Cerebellar nuclear complex (tissue), 1 donor: ENCODE results near the gene IRF6.
A peak's percentile ranks its signal among the peaks of the same experiment; 100 is the strongest.

Experiments used
- DNase-seq, 2 experiments: peaks; one replicate each; lab custom pipeline; 2025; lab: John Stamatoyannopoulos, UW

Gene IRF6

GRCh38 chr1:209805875-209806760, at the start of gene IRF6:
IRF6 (minus strand) TSS chr1:209806142; CDS start chr1:209801413, 4,729 bp downstream.
- no peak for DNase-seq

GRCh38 chr1:209855623-209856022, 49.7 kb upstream of the IRF6 start:
- DNase-seq: no peak

GRCh38 chr1:209855006-209855405, 49.1 kb upstream of the IRF6 start:
- DNase-seq: no peak

- no peak for DNase-seq
Observed at GRCh38 chr1:209854196-209854595, 48.3 kb upstream of the IRF6 start.

- no peak for DNase-seq
Observed at GRCh38 chr1:209853676-209854075, 47.7 kb upstream of the IRF6 start.

- no peak for DNase-seq
Observed at GRCh38 chr1:209850342-209850979, 44.5 kb upstream of the IRF6 start.

GRCh38 chr1:209849388-209849787, 43.4 kb upstream of the IRF6 start:
- no peak for DNase-seq

- DNase-seq: no peak
Observed at GRCh38 chr1:209845408-209845725, 39.4 kb upstream of the IRF6 start.

- no peak for DNase-seq
Observed at GRCh38 chr1:209844695-209845407, 38.9 kb upstream of the IRF6 start.

- DNase-seq: no peak
Observed at GRCh38 chr1:209840611-209841010, 34.7 kb upstream of the IRF6 start.

GRCh38 chr1:209839875-209840546, 34.1 kb upstream of the IRF6 start:
- no peak for DNase-seq

- DNase-seq: no peak
Observed at GRCh38 chr1:209838537-209838936, 32.6 kb upstream of the IRF6 start.

GRCh38 chr1:209837671-209838070, 31.7 kb upstream of the IRF6 start:
- DNase-seq: no peak

- DNase-seq: no peak
Observed at GRCh38 chr1:209835782-209836298, 29.9 kb upstream of the IRF6 start.

GRCh38 chr1:209831615-209832014, 25.7 kb upstream of the IRF6 start:
- no peak for DNase-seq

GRCh38 chr1:209830722-209831121, 24.8 kb upstream of the IRF6 start:
- no peak for DNase-seq

GRCh38 chr1:209829716-209830115, 23.8 kb upstream of the IRF6 start:
- DNase-seq: no peak

- DNase-seq: peak in 1 of 2 experiments; percentile 58
Observed at GRCh38 chr1:209827384-209828262, 21.7 kb upstream of the IRF6 start, which contains the start of gene UTP25. UTP25 (plus strand) TSS chr1:209827972; CDS start chr1:209828064, 92 bp downstream.

GRCh38 chr1:209825591-209826434, 19.9 kb upstream of the IRF6 start:
- DNase-seq: no peak
